Transverse colon (tissue), 4 donors: ENCODE measurements around the gene DICER1.

Source experiments
- EP300 ChIP-seq: sonication (generic); formaldehyde crosslinking; IDR thresholded peaks from one replicate; pipeline ENCODE4 v1.6.1; 2017; ENCODE audit warnings: antibody characterized with exemption, low read depth
- POLR2A ChIP-seq: fragments of 450-650 bp; IDR thresholded peaks from one replicate; pipeline ENCODE4 v1.6.1; 2016; ENCODE audit warnings: antibody characterized with exemption, mild to moderate bottlenecking, moderate library complexity
- POLR2AphosphoS5 ChIP-seq, 3 donors: sonication (generic); formaldehyde crosslinking; IDR thresholded peaks; one replicate each; pipeline ENCODE4 v1.6.1; 2016; ENCODE audit warnings: antibody characterized with exemption in 3 of 3
- TF ChIP-seq, protein P1 (sequence below), 5 experiments: fragments of 200-600 bp in 3 of 5; fragments of 450-650 bp in 2 of 5; sonication (generic) in 3 of 5; IDR thresholded peaks; 1 replicate in 2 of 5; 2 replicates in 3 of 5; pipeline ENCODE4 v1.5.1; 2016 to 2017; ENCODE audit warnings: antibody characterized with exemption in 5 of 5, inconsistent platforms in 3 of 5, mild to moderate bottlenecking in 2 of 5, moderate library complexity in 1 of 5

DNA sequence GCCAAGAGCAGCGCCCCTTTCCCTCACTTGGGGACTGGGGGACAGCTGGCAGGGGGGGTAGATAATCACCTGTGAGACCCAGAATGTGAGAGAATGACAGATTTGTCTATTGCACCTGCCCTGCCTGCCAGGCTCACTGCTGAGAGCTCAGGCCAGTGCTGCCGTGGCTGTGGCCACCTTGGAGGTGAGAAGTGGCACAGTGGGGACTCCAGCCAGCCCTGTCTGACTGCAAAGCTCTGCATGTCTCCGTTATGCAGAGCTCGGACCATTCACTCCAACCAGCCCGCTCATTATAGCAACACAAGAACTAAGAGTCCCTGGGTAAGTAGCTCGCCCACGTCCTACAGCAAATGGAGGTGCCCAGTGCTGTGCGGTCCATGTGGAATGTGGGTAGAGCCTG, 88.8 kb downstream of the DICER1 start:
- TF ChIP-seq, protein P1, sequence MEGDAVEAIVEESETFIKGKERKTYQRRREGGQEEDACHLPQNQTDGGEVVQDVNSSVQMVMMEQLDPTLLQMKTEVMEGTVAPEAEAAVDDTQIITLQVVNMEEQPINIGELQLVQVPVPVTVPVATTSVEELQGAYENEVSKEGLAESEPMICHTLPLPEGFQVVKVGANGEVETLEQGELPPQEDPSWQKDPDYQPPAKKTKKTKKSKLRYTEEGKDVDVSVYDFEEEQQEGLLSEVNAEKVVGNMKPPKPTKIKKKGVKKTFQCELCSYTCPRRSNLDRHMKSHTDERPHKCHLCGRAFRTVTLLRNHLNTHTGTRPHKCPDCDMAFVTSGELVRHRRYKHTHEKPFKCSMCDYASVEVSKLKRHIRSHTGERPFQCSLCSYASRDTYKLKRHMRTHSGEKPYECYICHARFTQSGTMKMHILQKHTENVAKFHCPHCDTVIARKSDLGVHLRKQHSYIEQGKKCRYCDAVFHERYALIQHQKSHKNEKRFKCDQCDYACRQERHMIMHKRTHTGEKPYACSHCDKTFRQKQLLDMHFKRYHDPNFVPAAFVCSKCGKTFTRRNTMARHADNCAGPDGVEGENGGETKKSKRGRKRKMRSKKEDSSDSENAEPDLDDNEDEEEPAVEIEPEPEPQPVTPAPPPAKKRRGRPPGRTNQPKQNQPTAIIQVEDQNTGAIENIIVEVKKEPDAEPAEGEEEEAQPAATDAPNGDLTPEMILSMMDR (IDR thresholded peaks at IDR 0.05): no peak
- no peak for TF ChIP-seq POLR2A
- no peak for TF ChIP-seq EP300
- TF ChIP-seq POLR2AphosphoS5 (IDR thresholded peaks at IDR 0.05): no peak
